Breast epithelium (tissue), 4 donors: ENCODE measurements around the gene PAK5. TPM values are rescaled to one million over a fixed set of nuclear protein-coding genes. Genes with fewer than 3 reads are reported as not detected.

ENCODE experiments used
- DNase-seq, 2 donors: peaks; one replicate each; pipeline ENCODE4 v3.0.0-alpha.2; 2019; ENCODE audit warnings: low spot score in 2 of 2
- H3K27ac ChIP-seq, 2 donors: fragments of 200-600 bp; sonication (generic) in 1 of 2; one replicate each; pipeline ENCODE4 v1.5.1; 2016 to 2019; ENCODE audit warnings: mild to moderate bottlenecking in 1 of 2
- H3K27me3 ChIP-seq, 2 donors: fragments of 200-600 bp; sonication (generic) in 1 of 2; one replicate each; pipeline versions ENCODE4 v1.5.1 to v1.6.0; 2017 to 2019; ENCODE audit warnings: control low read depth in 1 of 2, mild to moderate bottlenecking in 1 of 2
- H3K36me3 ChIP-seq: fragments of 200-600 bp; one replicate; pipeline ENCODE4 v1.5.1; 2019
- H3K4me1 ChIP-seq, 2 donors: fragments of 200-600 bp; sonication (generic); one replicate each; pipeline ENCODE4 v1.5.1; 2016 to 2019; ENCODE audit warnings: control low read depth in 1 of 2
- H3K4me3 ChIP-seq, 3 donors: fragments of 200-600 bp; sonication (generic); 1 replicate in 2 of 3; 2 replicates in 1 of 3; pipeline ENCODE4 v1.5.1; 2016 to 2019; ENCODE audit warnings: mild to moderate bottlenecking in 3 of 3, moderate library complexity in 2 of 3
- H3K9me3 ChIP-seq, 2 donors: fragments of 200-600 bp; sonication (generic) in 1 of 2; one replicate each; pipeline ENCODE4 v1.5.1; 2016 to 2019; ENCODE audit warnings: control low read depth in 1 of 2
- CTCF ChIP-seq, 3 donors: fragments of 450-650 bp; IDR thresholded peaks; one replicate each; pipeline ENCODE4 v1.5.1; 2016 to 2017; ENCODE audit warnings: antibody characterized with exemption in 3 of 3, mild to moderate bottlenecking in 3 of 3, moderate library complexity in 3 of 3
- POLR2A ChIP-seq: fragments of 450-650 bp; IDR thresholded peaks from one replicate; pipeline ENCODE4 v1.6.1; 2016; ENCODE audit warnings: antibody characterized with exemption, mild to moderate bottlenecking, moderate library complexity
- POLR2AphosphoS5 ChIP-seq, 3 donors: sonication (generic); formaldehyde crosslinking; IDR thresholded peaks; one replicate each; pipeline ENCODE4 v1.6.1; 2017; ENCODE audit warnings: antibody characterized with exemption in 3 of 3
- intact Hi-C: fragments of 100-400 bp; cut with DNase I; formaldehyde crosslinking; loops from one replicate; pipeline ENCODE4 v1.15.1; 2023; ENCODE audit warnings: low total_unique reads
- total RNA-seq, 3 donors: library from RNA; depleted of rRNA; stranded (reverse); fragments of >200 nt; gene quantifications; one replicate each; pipeline ENCODE4 v1.1.0, GENCODE V29; 2016

The PAK5 gene
- total RNA-seq, 3 donors from 2014 or later, result 0.66 to 1.3 TPM; not detected in 1

DNA sequence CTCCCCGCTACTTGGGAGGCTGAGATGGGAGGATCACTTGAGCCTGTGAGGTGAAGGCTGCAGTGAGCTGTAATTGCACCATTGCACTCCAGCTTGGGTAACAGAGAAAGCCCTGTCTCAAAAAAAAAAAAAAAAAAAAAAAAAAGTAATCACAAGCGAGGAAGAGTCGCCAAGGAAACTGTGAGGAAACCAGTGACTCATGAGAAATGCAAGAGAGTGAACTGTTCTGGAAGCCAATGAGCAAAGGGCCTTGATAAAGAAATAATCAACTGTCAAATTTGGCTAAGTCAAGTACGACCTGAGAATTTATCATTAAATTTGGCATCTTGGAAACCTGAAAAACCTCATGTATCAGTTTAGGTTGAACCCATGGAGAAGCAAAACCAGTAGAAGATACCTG lies 340.6 kb downstream of the PAK5 start:
- no peaks in the 10 kb centered on the region for H3K36me3 ChIP-seq
- no peaks in the 10 kb centered on the region for H3K9me3 ChIP-seq
- no peak for DNase-seq
- TF ChIP-seq POLR2AphosphoS5 (IDR thresholded peaks at IDR 0.05), result no peak
- no peak for TF ChIP-seq CTCF (IDR thresholded peaks at IDR 0.05)
- no peak for TF ChIP-seq POLR2A
- H3K4me3 ChIP-seq, result no peak overlapping the region
- no peaks in the 10 kb centered on the region for H3K27me3 ChIP-seq
- intact Hi-C loops, result no loop called here
- no peaks in the 10 kb centered on the region for H3K4me1 ChIP-seq
- H3K27ac ChIP-seq, result no peak overlapping the region

DNA sequence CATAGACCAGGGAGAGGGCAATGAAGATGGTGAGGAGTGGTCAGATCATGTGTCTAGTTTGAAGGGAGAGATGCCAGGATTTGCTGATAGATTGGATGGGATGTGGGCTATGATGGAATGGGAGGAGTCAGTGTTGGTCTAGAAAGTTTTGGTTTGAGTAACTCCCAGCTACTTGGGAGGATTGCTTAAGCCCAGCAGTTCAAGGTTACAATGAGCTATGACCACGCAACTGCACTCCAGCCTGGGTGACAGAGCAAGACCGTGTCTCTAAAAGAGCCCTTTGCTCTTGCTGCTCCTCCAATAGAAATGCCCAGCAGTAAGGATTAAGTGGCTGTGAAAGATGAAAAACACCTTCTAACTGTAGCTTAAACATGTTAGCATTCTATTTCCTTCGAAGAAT lies 342.7 kb downstream of the PAK5 start:
- intact Hi-C loops, result no loop called here
- Histone ChIP-seq H3K4me1 (no peaks in the 10 kb centered on the region), H3K27ac (no peak overlapping the region), H3K9me3 (no peaks in the 10 kb centered on the region), H3K36me3 (no peaks in the 10 kb centered on the region), H3K4me3 (no peak overlapping the region), H3K27me3 (no peaks in the 10 kb centered on the region)
- TF ChIP-seq POLR2A, result no peak
- DNase-seq, result no peak

GRCh38 chr20:9495701-9496100 lies 343.2 kb downstream of the PAK5 start:
- Histone ChIP-seq H3K4me1 (no peaks in the 10 kb centered on the region), H3K27me3 (no peaks in the 10 kb centered on the region), H3K36me3 (no peaks in the 10 kb centered on the region), H3K27ac (no peak overlapping the region), H3K4me3 (no peak overlapping the region), H3K9me3 (no peaks in the 10 kb centered on the region)
- intact Hi-C loops, result no loop called here
- DNase-seq, result no peak
- TF ChIP-seq POLR2AphosphoS5 (IDR thresholded peaks at IDR 0.05) (no peak), POLR2A (no peak), CTCF (IDR thresholded peaks at IDR 0.05) (no peak)

DNA sequence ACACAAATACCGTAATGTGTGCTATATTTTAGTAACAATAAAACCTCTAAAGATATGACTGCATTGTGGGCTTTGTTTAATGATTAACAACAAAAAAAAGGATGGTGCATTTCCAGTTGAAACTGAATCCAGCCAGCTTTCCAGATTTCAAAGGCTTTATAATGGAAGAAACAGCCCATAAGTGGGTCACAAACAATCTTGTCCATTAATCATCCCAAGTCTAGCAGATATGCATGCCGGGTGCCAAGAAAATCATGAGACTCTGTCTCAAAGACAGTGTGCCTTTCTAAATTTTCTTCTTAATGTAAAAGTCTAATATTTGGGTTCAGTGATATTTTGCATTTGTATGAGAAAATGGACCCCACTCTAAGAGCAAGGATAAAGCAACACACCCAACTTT lies 345.1 kb downstream of the PAK5 start:
- H3K4me1 ChIP-seq, result no peaks in the 10 kb centered on the region
- H3K4me3 ChIP-seq, result no peak overlapping the region
- no peak overlapping the region for H3K27ac ChIP-seq
- DNase-seq, result no peak
- H3K36me3 ChIP-seq, result no peaks in the 10 kb centered on the region
- no peaks in the 10 kb centered on the region for H3K27me3 ChIP-seq
- intact Hi-C loops, result no loop called here
- no peaks in the 10 kb centered on the region for H3K9me3 ChIP-seq
- TF ChIP-seq POLR2A (no peak), CTCF (IDR thresholded peaks at IDR 0.05) (no peak), POLR2AphosphoS5 (IDR thresholded peaks at IDR 0.05) (no peak)

- Histone ChIP-seq H3K9me3 (no peaks in the 10 kb centered on the region), H3K4me3 (no peak overlapping the region), H3K36me3 (no peaks in the 10 kb centered on the region), H3K27me3 (no peaks in the 10 kb centered on the region), H3K27ac (no peak overlapping the region), H3K4me1 (no peaks in the 10 kb centered on the region)
- intact Hi-C loops, result no loop called here
- DNase-seq, result no peak
- no peak for TF ChIP-seq POLR2AphosphoS5 (IDR thresholded peaks at IDR 0.05)
- no peak for TF ChIP-seq POLR2A
- TF ChIP-seq CTCF (IDR thresholded peaks at IDR 0.05), result no peak
Measured at GRCh38 chr20:9492067-9492466, 346.8 kb downstream of the PAK5 start.

DNA sequence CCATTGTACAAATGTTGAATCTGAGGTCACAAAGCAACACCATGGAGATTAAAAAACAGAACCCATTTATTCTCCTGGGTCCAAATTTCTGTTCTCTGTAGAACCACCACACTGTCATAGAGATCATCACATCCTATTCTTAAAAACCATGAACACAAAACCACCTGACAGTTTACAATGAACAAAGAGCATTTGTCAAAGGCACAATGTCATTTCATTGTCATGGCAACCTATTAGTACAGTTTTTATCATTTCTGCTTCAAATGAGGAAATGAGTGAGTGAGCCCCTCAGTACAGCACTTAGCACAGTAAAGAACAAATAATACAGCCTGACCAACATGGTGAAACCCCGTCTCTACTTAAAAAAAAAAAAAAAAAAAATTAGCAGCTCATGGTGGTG lies 347.6 kb downstream of the PAK5 start:
- Histone ChIP-seq H3K4me3 (no peak overlapping the region), H3K27ac (no peak overlapping the region), H3K4me1 (no peaks in the 10 kb centered on the region), H3K9me3 (no peaks in the 10 kb centered on the region), H3K36me3 (no peaks in the 10 kb centered on the region), H3K27me3 (no peaks in the 10 kb centered on the region)
- intact Hi-C loops, result no loop called here
- DNase-seq, result no peak
- TF ChIP-seq POLR2A, result no peak
- no peak for TF ChIP-seq POLR2AphosphoS5 (IDR thresholded peaks at IDR 0.05)
- TF ChIP-seq CTCF (IDR thresholded peaks at IDR 0.05), result no peak
